Tibial nerve (tissue), 3 donors: ENCODE data around the gene ZFAND3.

Source experiments
- POLR2A ChIP-seq, 2 donors: fragments of 450-650 bp; IDR thresholded peaks; one replicate each; pipeline ENCODE4 v1.6.1; 2017; ENCODE audit warnings: antibody characterized with exemption in 2 of 2, mild to moderate bottlenecking in 2 of 2, moderate library complexity in 2 of 2
- TF ChIP-seq, protein P1 (sequence below), 5 experiments: fragments of 200-600 bp in 3 of 5; fragments of 450-650 bp in 2 of 5; sonication (generic) in 3 of 5; IDR thresholded peaks; one replicate each; pipeline ENCODE4 v1.5.1; 2016 to 2019; ENCODE audit warnings: antibody characterized with exemption in 5 of 5, mild to moderate bottlenecking in 3 of 5, moderate library complexity in 2 of 5

DNA sequence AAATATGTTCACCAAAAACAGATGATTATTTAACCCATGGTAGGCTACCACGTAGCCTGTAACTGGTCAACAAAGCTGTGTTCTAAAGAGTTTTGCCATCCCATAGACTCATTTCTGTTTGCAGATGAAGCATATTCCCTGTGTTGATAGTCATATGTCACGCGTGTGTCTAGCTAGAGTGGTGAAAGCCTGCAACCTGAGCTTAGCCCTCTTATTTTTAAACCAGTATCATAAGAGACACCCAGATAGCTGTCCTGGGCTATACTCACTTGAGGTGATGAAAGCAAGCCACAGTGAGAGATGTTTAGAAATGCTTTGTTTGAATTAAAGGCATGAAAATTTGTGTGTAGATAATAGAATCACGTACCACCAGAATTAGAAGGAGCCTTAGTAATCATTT, 307.8 kb downstream of the ZFAND3 start:
- TF ChIP-seq, protein P1, sequence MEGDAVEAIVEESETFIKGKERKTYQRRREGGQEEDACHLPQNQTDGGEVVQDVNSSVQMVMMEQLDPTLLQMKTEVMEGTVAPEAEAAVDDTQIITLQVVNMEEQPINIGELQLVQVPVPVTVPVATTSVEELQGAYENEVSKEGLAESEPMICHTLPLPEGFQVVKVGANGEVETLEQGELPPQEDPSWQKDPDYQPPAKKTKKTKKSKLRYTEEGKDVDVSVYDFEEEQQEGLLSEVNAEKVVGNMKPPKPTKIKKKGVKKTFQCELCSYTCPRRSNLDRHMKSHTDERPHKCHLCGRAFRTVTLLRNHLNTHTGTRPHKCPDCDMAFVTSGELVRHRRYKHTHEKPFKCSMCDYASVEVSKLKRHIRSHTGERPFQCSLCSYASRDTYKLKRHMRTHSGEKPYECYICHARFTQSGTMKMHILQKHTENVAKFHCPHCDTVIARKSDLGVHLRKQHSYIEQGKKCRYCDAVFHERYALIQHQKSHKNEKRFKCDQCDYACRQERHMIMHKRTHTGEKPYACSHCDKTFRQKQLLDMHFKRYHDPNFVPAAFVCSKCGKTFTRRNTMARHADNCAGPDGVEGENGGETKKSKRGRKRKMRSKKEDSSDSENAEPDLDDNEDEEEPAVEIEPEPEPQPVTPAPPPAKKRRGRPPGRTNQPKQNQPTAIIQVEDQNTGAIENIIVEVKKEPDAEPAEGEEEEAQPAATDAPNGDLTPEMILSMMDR (IDR thresholded peaks at IDR 0.05), result no peak
- no peak for TF ChIP-seq POLR2A (IDR thresholded peaks at IDR 0.05)
